GM06990 (cell line): ENCODE measurements around the gene GNG13.

Source experiments
- DNase-seq: peaks from one replicate; pipeline ENCODE4 v3.0.0-alpha.2; 2011; ENCODE audit not compliant: insufficient read length; ENCODE audit errors: extremely low read depth
- H3K27me3 ChIP-seq: replicated peaks from 2 replicates; pipeline ENCODE4 v1.6.0; 2011; ENCODE audit warnings: low read length; ENCODE audit not compliant: control insufficient read depth, insufficient read depth
- H3K36me3 ChIP-seq: 2 replicates; pipeline ENCODE4 v1.5.1; 2011; ENCODE audit warnings: low read length; ENCODE audit not compliant: control insufficient read depth, insufficient read depth
- H3K4me3 ChIP-seq: replicated peaks from 2 replicates; pipeline ENCODE4 v1.5.1; 2011; ENCODE audit warnings: low read depth, mild to moderate bottlenecking, control low read depth, low read length
- CTCF ChIP-seq: IDR thresholded peaks from 2 replicates; pipeline ENCODE4 v1.5.1; 2011; ENCODE audit warnings: low read length, control low read depth, mild to moderate bottlenecking, inconsistent platforms; ENCODE audit not compliant: insufficient read depth, poor library complexity, severe bottlenecking

Gene GNG13

GRCh38 chr16:750485-750884, 50.0 kb downstream of the GNG13 start:
- H3K4me3 ChIP-seq: no peak overlapping the region
- no peaks in the 10 kb centered on the region; the same call in 1 of the 2 replicates for H3K27me3 ChIP-seq
- no peaks in the 10 kb centered on the region for H3K36me3 ChIP-seq
- no peak for DNase-seq
- no peak for TF ChIP-seq CTCF

- DNase-seq: no peak
- Histone ChIP-seq H3K4me3 (no peak overlapping the region), H3K36me3 (no peaks in the 10 kb centered on the region), H3K27me3 (no peaks in the 10 kb centered on the region; the same call in 1 of the 2 replicates)
- TF ChIP-seq CTCF: no peak
Observed at GRCh38 chr16:749010-749409, 51.5 kb downstream of the GNG13 start.
